GM12875 (cell line): ENCODE measurements around the gene SRP68.

Experiments
- H3K4me3 ChIP-seq: one replicate; pipeline ENCODE4 v1.5.1; 2011; ENCODE audit warnings: low read depth, low read length, control low read depth
- CTCF ChIP-seq: IDR thresholded peaks from 2 replicates; pipeline ENCODE4 v1.5.1; 2011; ENCODE audit warnings: low read depth, mild to moderate bottlenecking, control low read depth, inconsistent platforms, low read length, moderate library complexity, borderline replicate concordance; ENCODE audit not compliant: insufficient read depth

SRP68 gene

GRCh38 chr17:75991396-75991795 is 80.9 kb downstream of the SRP68 start:
- H3K4me3 ChIP-seq, result no peak overlapping the region
- no peak for TF ChIP-seq CTCF
